H1 (cell line): ENCODE results near the gene PCBP2. TPM values are rescaled to one million over a fixed set of nuclear protein-coding genes. Genes with fewer than 3 reads are reported as not detected.
A peak's percentile ranks its signal among the peaks of the same experiment; 100 is the strongest.

Experiments used
- CTCF ChIA-PET: fragments of 300-600 bp; sonication (Branson Sonifier 250); formaldehyde crosslinking; loops from one replicate; lab custom pipeline; 2021; ENCODE audit not compliant: partially characterized antibody; lab: Charles Lee
- POLR2A ChIA-PET: fragments of 300-600 bp; sonication (Branson Sonifier 250); formaldehyde crosslinking; loops from one replicate; lab custom pipeline; 2021; ENCODE audit warnings: inconsistent platforms; ENCODE audit not compliant: partially characterized antibody; lab: Charles Lee
- DNase-seq, 2 experiments: peaks; one replicate each; pipeline versions ENCODE4 v3.0.0 to v3.0.0-alpha.2; 2010 to 2022; ENCODE audit warnings: low spot score in 2 of 2, low read depth in 1 of 2, mixed read lengths in 1 of 2
- FAIRE-seq: peaks from 2 replicates; lab custom pipeline; 2011; peaks lifted over from hg19 to GRCh38; lab: Jason Lieb, UNC
- H2AFZ ChIP-seq: 2 replicates; pipeline ENCODE4 v1.8.1; 2012; ENCODE audit warnings: low read length, inconsistent platforms
- H2AK5ac ChIP-seq: 2 replicates; pipeline ENCODE4 v1.6.1; 2013; ENCODE audit warnings: low read depth, low read length
- H2BK120ac ChIP-seq: replicated peaks from 2 replicates; pipeline ENCODE3; 2013; ENCODE audit warnings: low read depth, low read length, inconsistent platforms
- H2BK12ac ChIP-seq: 2 replicates; pipeline ENCODE4 v1.6.1; 2013; ENCODE audit warnings: low read depth, low read length
- H2BK15ac ChIP-seq: 2 replicates; pipeline ENCODE4 v1.6.1; 2013; ENCODE audit warnings: low read length
- H2BK20ac ChIP-seq: 2 replicates; pipeline ENCODE4 v1.6.1; 2013; ENCODE audit warnings: low read length
- H2BK5ac ChIP-seq: 2 replicates; pipeline ENCODE4 v1.6.1; 2013; ENCODE audit warnings: low read depth, low read length
- H3K14ac ChIP-seq: 2 replicates; pipeline ENCODE4 v1.6.1; 2013; ENCODE audit warnings: inconsistent platforms; ENCODE audit not compliant: insufficient read length
- H3K18ac ChIP-seq: 2 replicates; pipeline ENCODE4 v1.6.1; 2013; ENCODE audit warnings: low read length; ENCODE audit errors: extremely low read depth
- H3K23ac ChIP-seq: 2 replicates; pipeline ENCODE4 v1.6.1; 2013; ENCODE audit warnings: inconsistent platforms; ENCODE audit not compliant: insufficient read length
- H3K23me2 ChIP-seq: 2 replicates; pipeline ENCODE4 v1.6.1; 2013; ENCODE audit warnings: low read depth, low read length
- H3K27ac ChIP-seq: 2 replicates; pipeline ENCODE4 v1.6.1; 2011; ENCODE audit warnings: low read depth, low read length, inconsistent platforms
- H3K27me3 ChIP-seq, 4 experiments: replicated peaks in 1 of 4; 1 replicate in 1 of 4; 2 replicates in 3 of 4; pipeline versions ENCODE4 v1.6.1 to v1.8.1; 2011 to 2013; ENCODE audit warnings: low read length in 3 of 4, mild to moderate bottlenecking in 3 of 4, inconsistent platforms in 2 of 4, mixed read lengths in 2 of 4, moderate library complexity in 1 of 4; ENCODE audit not compliant: control insufficient read depth in 3 of 4, insufficient read depth in 3 of 4; ENCODE audit errors: extremely low read depth in 1 of 4
- H3K36me3 ChIP-seq, 4 experiments: 2 replicates each; pipeline versions ENCODE4 v1.6.1 to v1.8.1; 2011 to 2013; ENCODE audit warnings: mild to moderate bottlenecking in 4 of 4, low read length in 3 of 4, moderate library complexity in 2 of 4, control low read depth in 1 of 4, inconsistent platforms in 1 of 4; ENCODE audit not compliant: insufficient read depth in 4 of 4, control insufficient read depth in 2 of 4
- H3K4ac ChIP-seq: replicated peaks from 2 replicates; pipeline ENCODE3; 2013; ENCODE audit warnings: low read length, low read depth, mixed read lengths, inconsistent platforms; ENCODE audit not compliant: insufficient read length
- H3K4me1 ChIP-seq, 4 experiments: replicated peaks in 1 of 4; 1 replicate in 1 of 4; 2 replicates in 3 of 4; pipeline versions ENCODE4 v1.6.1 to v1.8.1; 2011 to 2013; ENCODE audit warnings: low read length in 3 of 4, inconsistent platforms in 2 of 4, mixed read lengths in 1 of 4; ENCODE audit not compliant: insufficient read depth in 4 of 4, control insufficient read depth in 3 of 4
- H3K4me2 ChIP-seq, 2 experiments: 2 replicates each; pipeline versions ENCODE4 v1.6.1 to v1.8.1; 2011 to 2013; ENCODE audit warnings: low read depth in 2 of 2, low read length in 2 of 2, control low read depth in 1 of 2, inconsistent platforms in 1 of 2, mild to moderate bottlenecking in 1 of 2; ENCODE audit not compliant: insufficient read depth in 1 of 2
- H3K4me3 ChIP-seq, 4 experiments: fragments of 200-600, 300-600 bp in 1 of 4; sonication (generic), shearing (Covaris generic), sonication (Bioruptor Twin) in 1 of 4; 2 replicates each; pipeline versions ENCODE4 v1.5.1 to v1.8.1; 2011 to 2016; ENCODE audit warnings: low read length in 4 of 4, low read depth in 3 of 4, control low read depth in 2 of 4, inconsistent platforms in 2 of 4, mild to moderate bottlenecking in 2 of 4, mixed read lengths in 1 of 4, moderate library complexity in 1 of 4; ENCODE audit not compliant: insufficient read depth in 2 of 4; ENCODE audit errors: extremely low read depth in 1 of 4
- H3K56ac ChIP-seq: replicated peaks from 2 replicates; pipeline ENCODE3; 2013; ENCODE audit warnings: low read depth, mild to moderate bottlenecking, mixed read lengths, low read length, inconsistent platforms; ENCODE audit not compliant: insufficient read length
- H3K79me1 ChIP-seq: 2 replicates; pipeline ENCODE4 v1.6.1; 2013; ENCODE audit warnings: low read depth, low read length, control low read depth
- H3K79me2 ChIP-seq, 2 experiments: 2 replicates each; pipeline versions ENCODE4 v1.6.1 to v1.8.1; 2012 to 2013; ENCODE audit warnings: low read length in 2 of 2, mild to moderate bottlenecking in 2 of 2, inconsistent platforms in 1 of 2; ENCODE audit not compliant: insufficient read depth in 2 of 2, control insufficient read depth in 1 of 2
- H3K9ac ChIP-seq, 4 experiments: replicated peaks in 1 of 4; 1 replicate in 1 of 4; 2 replicates in 3 of 4; pipeline versions ENCODE4 v1.6.1 to v1.8.1; 2011 to 2013; ENCODE audit warnings: low read depth in 3 of 4, low read length in 3 of 4, control low read depth in 2 of 4, mild to moderate bottlenecking in 2 of 4, moderate library complexity in 2 of 4, inconsistent platforms in 1 of 4; ENCODE audit errors: extremely low read depth in 1 of 4
- H3K9me3 ChIP-seq, 2 experiments: 2 replicates each; pipeline versions ENCODE4 v1.6.1 to v1.8.1; 2012 to 2013; ENCODE audit warnings: mild to moderate bottlenecking in 2 of 2, moderate library complexity in 2 of 2, control low read depth in 1 of 2, inconsistent platforms in 1 of 2, low read depth in 1 of 2, low read length in 1 of 2, mixed read lengths in 1 of 2; ENCODE audit not compliant: insufficient read depth in 2 of 2
- H4K20me1 ChIP-seq, 2 experiments: replicated peaks in 1 of 2; 2 replicates each; pipeline versions ENCODE3 to v1.8.1; 2011 to 2013; ENCODE audit warnings: inconsistent platforms in 2 of 2, low read length in 2 of 2, mild to moderate bottlenecking in 1 of 2; ENCODE audit not compliant: insufficient read depth in 2 of 2, control insufficient read depth in 1 of 2
- H4K5ac ChIP-seq: 2 replicates; pipeline ENCODE4 v1.6.1; 2013; ENCODE audit warnings: low read length, low read depth, mixed read lengths, inconsistent platforms; ENCODE audit not compliant: insufficient read length
- H4K8ac ChIP-seq: 2 replicates; pipeline ENCODE4 v1.8.0; 2013; ENCODE audit warnings: mild to moderate bottlenecking, moderate library complexity, low read length, inconsistent platforms; ENCODE audit not compliant: insufficient read depth; ENCODE audit errors: extremely low read depth
- H4K91ac ChIP-seq: replicated peaks from 2 replicates; pipeline ENCODE3; 2013; ENCODE audit warnings: low read length, mixed read lengths, inconsistent platforms; ENCODE audit not compliant: insufficient read length
- CTCF ChIP-seq, 3 experiments: IDR thresholded peaks; 1 replicate in 2 of 3; 2 replicates in 1 of 3; pipeline versions ENCODE4 v1.5.1 to v1.6.1; 2011; ENCODE audit warnings: low read length in 3 of 3, mild to moderate bottlenecking in 3 of 3, inconsistent platforms in 2 of 3, low read depth in 1 of 3, moderate library complexity in 1 of 3; ENCODE audit not compliant: insufficient read depth in 1 of 3; ENCODE audit errors: control extremely low read depth in 1 of 3
- EP300 ChIP-seq, 2 experiments: IDR thresholded peaks; 1 replicate in 1 of 2; 2 replicates in 1 of 2; pipeline ENCODE4 v1.6.1; 2011 to 2012; ENCODE audit warnings: low read depth in 2 of 2, low read length in 2 of 2, mild to moderate bottlenecking in 2 of 2, borderline replicate concordance in 1 of 2, inconsistent platforms in 1 of 2, moderate library complexity in 1 of 2
- EZH2 ChIP-seq: fragments of 200-600 bp; sonication (generic); IDR thresholded peaks from 2 replicates; pipeline ENCODE4 v1.7.1; 2012; ENCODE audit warnings: low read depth, mild to moderate bottlenecking, moderate library complexity, low read length, inconsistent platforms; ENCODE audit not compliant: severe bottlenecking
- MAFK ChIP-seq: IDR thresholded peaks from 2 replicates; pipeline ENCODE4 v1.6.1; 2012; ENCODE audit warnings: low read depth, mild to moderate bottlenecking, improper control_type of control experiment, low read length
- NRF1 ChIP-seq: IDR thresholded peaks from 2 replicates; pipeline ENCODE4 v1.6.1; 2011; ENCODE audit warnings: mild to moderate bottlenecking, low read depth, low read length, improper control_type of control experiment
- PHF8 ChIP-seq: fragments of 200-600 bp; sonication (generic); conservative IDR thresholded peaks from 2 replicates; pipeline ENCODE4 v1.7.1; 2012; ENCODE audit warnings: low read depth, mild to moderate bottlenecking, inconsistent platforms, low read length, moderate library complexity
- POLR2A ChIP-seq, 2 experiments: IDR thresholded peaks; 1 replicate in 1 of 2; 2 replicates in 1 of 2; pipeline ENCODE4 v1.6.1; 2011; ENCODE audit warnings: low read depth in 2 of 2, low read length in 2 of 2, mild to moderate bottlenecking in 2 of 2; ENCODE audit errors: control extremely low read depth in 1 of 2
- POLR2AphosphoS5 ChIP-seq: IDR thresholded peaks from 2 replicates; pipeline ENCODE4 v1.6.1; 2011; ENCODE audit warnings: low read depth, low read length
- RAD21 ChIP-seq, 2 experiments: IDR thresholded peaks in 1 of 2; conservative IDR thresholded peaks in 1 of 2; 2 replicates each; pipeline ENCODE4 v1.6.1; 2011; ENCODE audit warnings: low read depth in 2 of 2, low read length in 2 of 2, improper control_type of control experiment in 1 of 2, inconsistent platforms in 1 of 2, mild to moderate bottlenecking in 1 of 2, moderate library complexity in 1 of 2
- WGBS, 2 experiments: shearing (Covaris generic) in 1 of 2; methylation state at CpG; one replicate each; pipeline versions ENCODE4 v1.1.6 to v1.1.7; 2013 to 2015; ENCODE audit warnings: low lambda C conversion rate in 2 of 2, mixed read lengths in 2 of 2, inconsistent platforms in 1 of 2, low coverage in 1 of 2, missing lambda C conversion rate in 1 of 2; ENCODE audit not compliant: insufficient replicate concordance in 2 of 2, insufficient coverage in 1 of 2, insufficient read length in 1 of 2; ENCODE audit errors: extremely low coverage in 1 of 2, missing lambda C conversion rate in 1 of 2; 5-methylcytosine and 5-hydroxymethylcytosine counted together
- polyA plus RNA-seq, 7 experiments: library from polyadenylated mRNA; depleted of rRNA in 3 of 7; stranded (reverse) in 5 of 7; unstranded in 2 of 7; fragments of >200 nt in 5 of 7; fragments of 200-250 nt in 2 of 7; gene quantifications; 1 replicate in 5 of 7; 2 replicates in 1 of 7; 4 replicates in 1 of 7; pipeline versions ENCODE4 v1.2.1 to v1.2.3, GENCODE V29; 2011 to 2013; ENCODE audit warnings: missing spikeins in 2 of 7, mixed read lengths in 2 of 7
- total RNA-seq: library from RNA; stranded (reverse); fragmentation: NEBNext Ultra II Directional; extraction: Animal tissue kit (Norgen Biotek cat#: 25700); gene quantifications from 2 replicates; pipeline ENCODE4 v1.2.1, GENCODE V29; 2021

PCBP2 gene
- total and polyA plus RNA-seq, 2 of the 8 experiments (the other 6 are each of a cell fraction or from before 2014, with no cell fraction given): 470 to 1,123 TPM

DNA sequence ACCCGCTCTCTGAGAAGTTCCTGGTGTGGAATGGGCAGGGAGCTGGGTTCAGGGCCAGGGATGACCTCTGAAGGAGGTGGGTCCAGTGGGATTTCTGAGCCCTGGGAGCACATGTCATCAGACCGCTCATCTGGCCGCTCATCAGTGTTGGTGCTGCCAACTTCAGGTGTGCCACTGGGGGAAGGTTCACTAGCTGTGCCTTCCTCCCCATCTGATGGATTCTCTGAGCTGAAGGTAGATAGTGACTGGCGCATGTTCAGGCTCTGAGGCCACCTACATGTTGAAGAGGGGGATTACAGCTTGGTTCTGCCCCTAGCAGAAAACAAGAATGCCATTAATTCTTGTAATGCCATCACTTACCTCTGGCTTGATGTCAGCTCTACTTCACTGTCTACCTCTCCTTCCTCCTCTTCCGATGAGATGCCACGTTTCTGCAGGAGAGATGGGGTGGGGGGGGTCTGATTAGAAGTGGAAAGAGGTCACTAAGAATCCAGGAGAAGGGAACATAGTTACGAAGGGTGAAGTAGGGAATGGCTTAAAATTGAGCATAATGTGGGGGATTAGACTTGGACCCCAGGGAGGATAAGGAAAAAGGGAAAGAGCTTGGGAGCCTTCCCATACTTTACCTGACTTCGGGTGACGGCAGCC is 30.2 kb downstream of the PCBP2 start:
- Histone ChIP-seq H2AK5ac (no peak overlapping the region), H3K9me3 (no peaks in the 10 kb centered on the region), H4K5ac (no peak overlapping the region), H3K23me2 (no peaks in the 10 kb centered on the region), H3K4me3 (no peak overlapping the region), H3K79me2 (no peaks in the 10 kb centered on the region), H4K91ac (no peak overlapping the region), H3K56ac (no peak overlapping the region), H3K18ac (no peak overlapping the region), H3K23ac (no peak overlapping the region), H2BK5ac (no peak overlapping the region), H2BK12ac (no peak overlapping the region), H3K14ac (no peak overlapping the region), H2BK20ac (no peak overlapping the region), H3K79me1 (no peaks in the 10 kb centered on the region; the same call in 1 of the 2 replicates), H4K20me1 (peaks cover 22 to 25% of the 10 kb centered on the region in 2 experiments), H3K9ac (no peak overlapping the region), H2BK15ac (no peak overlapping the region), H4K8ac (no peak overlapping the region), H3K36me3 (peaks cover 19 to 84% (median 48%) of the 10 kb centered on the region in 4 experiments), H2BK120ac (no peak overlapping the region), H3K4me2 (no peak overlapping the region), H3K27me3 (no peaks in the 10 kb centered on the region), H2AFZ (no peak overlapping the region), H3K4me1 (peaks cover 0 to 5% (median 1%) of the 10 kb centered on the region in 4 experiments; a peak in 4 of 7 replicates), H3K27ac (no peak overlapping the region), H3K4ac (no peak overlapping the region)
- FAIRE-seq (no peak), DNase-seq (no peak)
- POLR2A ChIA-PET: interaction anchor here (0.9 to 67.0 kb wide), 16 partner anchors 12 to 265 kb away, joined by 3 to 3397 read pairs (median 6); partner anchors contain the start of genes AAAS, MAP3K12, NPFF and PCBP2
- WGBS, 2 experiments: 83% methylated on average over 9 of the region's 9 CpGs; no CpG with 5 or more reads in 1 of the 2 experiments
- CTCF ChIA-PET: interaction anchor here (0.6 to 9.0 kb wide), 27 partner anchors 9 to 717 kb away, joined by 3 to 105 read pairs (median 5); partner anchors contain the start of genes MAP3K12, NPFF and TARBP2
- TF ChIP-seq MAFK (no peak), PHF8 (no peak), POLR2AphosphoS5 (peak; percentile 80), CTCF (IDR thresholded peaks at IDR 0.05; ENCODE audit: control extremely low read depth in 1 of 3, insufficient read depth in 1 of 3, low read depth in 1 of 3, low read length in 3 of 3) (peak; percentile 26 to 73 (median 46)), NRF1 (no peak), EP300 (IDR thresholded peaks at IDR 0.05; ENCODE audit: borderline replicate concordance in 1 of 2, low read depth in 2 of 2, low read length in 2 of 2) (no peak), POLR2A (IDR thresholded peaks at IDR 0.05; ENCODE audit: control extremely low read depth in 1 of 2, low read depth in 2 of 2, low read length in 2 of 2) (peak; percentile 14 to 22; a peak in 2 of 3 replicates), RAD21 (IDR thresholded peaks at IDR 0.05 in 1 of 2, conservative IDR thresholded peaks at IDR 0.05 in 1 of 2; ENCODE audit: low read depth in 2 of 2, low read length in 2 of 2) (peak; percentile 39 to 40; a peak in 3 of 4 replicates), EZH2 (no peak)
